Keratinocyte (primary cell): ENCODE measurements around the gene SYPL1. TPM values are rescaled to one million over a fixed set of nuclear protein-coding genes. Genes with fewer than 3 reads are reported as not detected.

Experiments used
- DNase-seq: peaks from one replicate; pipeline ENCODE4 v3.0.0-alpha.2; 2011; ENCODE audit warnings: low read depth, missing footprints, low spot score
- FAIRE-seq: peaks from 2 replicates; lab custom pipeline; 2011; peaks lifted over from hg19 to GRCh38; lab: Jason Lieb, UNC
- H2AFZ ChIP-seq: 2 replicates; pipeline ENCODE4 v1.6.0; 2012; ENCODE audit warnings: low read length, control low read depth, inconsistent platforms; ENCODE audit not compliant: control insufficient read depth
- H3K27ac ChIP-seq: 2 replicates; pipeline ENCODE4 v1.5.1; 2011; ENCODE audit warnings: low read length; ENCODE audit not compliant: control insufficient read depth, insufficient read depth
- H3K27me3 ChIP-seq: 3 replicates; pipeline ENCODE4 v1.6.0; 2011; ENCODE audit warnings: low read length; ENCODE audit not compliant: control insufficient read depth, insufficient read depth; ENCODE audit errors: extremely low read depth
- H3K36me3 ChIP-seq, 2 experiments: 2 replicates in 1 of 2; 3 replicates in 1 of 2; pipeline ENCODE4 v1.5.1; 2011; ENCODE audit warnings: low read length in 2 of 2, mild to moderate bottlenecking in 1 of 2; ENCODE audit not compliant: control insufficient read depth in 2 of 2, insufficient read depth in 2 of 2; ENCODE audit errors: extremely low read depth in 1 of 2
- H3K4me1 ChIP-seq: 3 replicates; pipeline ENCODE4 v1.5.1; 2011; ENCODE audit warnings: low read length; ENCODE audit not compliant: control insufficient read depth, insufficient read depth; ENCODE audit errors: extremely low read depth
- H3K4me2 ChIP-seq: 3 replicates; pipeline ENCODE4 v1.6.0; 2011; ENCODE audit warnings: low read depth, low read length; ENCODE audit not compliant: control insufficient read depth, insufficient read depth; ENCODE audit errors: extremely low read depth
- H3K4me3 ChIP-seq, 3 experiments: fragments of 200-600 bp in 1 of 3; sonication (generic) in 1 of 3; 2 replicates in 2 of 3; 3 replicates in 1 of 3; pipeline ENCODE4 v1.5.1; 2011 to 2016; ENCODE audit warnings: low read length in 3 of 3, mild to moderate bottlenecking in 3 of 3, control low read depth in 2 of 3, inconsistent platforms in 1 of 3, low read depth in 1 of 3, mixed read lengths in 1 of 3, mixed run types in 1 of 3, moderate library complexity in 1 of 3; ENCODE audit not compliant: control insufficient read depth in 2 of 3, insufficient read depth in 2 of 3; ENCODE audit errors: extremely low read depth in 1 of 3
- H3K79me2 ChIP-seq: 2 replicates; pipeline ENCODE4 v1.6.0; 2012; ENCODE audit warnings: low read length; ENCODE audit not compliant: control insufficient read depth, insufficient read depth
- H3K9ac ChIP-seq: 3 replicates; pipeline ENCODE4 v1.6.0; 2011; ENCODE audit warnings: low read length; ENCODE audit not compliant: control insufficient read depth, insufficient read depth; ENCODE audit errors: extremely low read depth
- H3K9me1 ChIP-seq: 3 replicates; pipeline ENCODE4 v1.6.0; 2011; ENCODE audit warnings: low read length; ENCODE audit not compliant: control insufficient read depth, insufficient read depth; ENCODE audit errors: extremely low read depth
- H3K9me3 ChIP-seq: 2 replicates; pipeline ENCODE4 v1.5.1; 2012; ENCODE audit warnings: low read depth, low read length; ENCODE audit not compliant: control insufficient read depth
- H4K20me1 ChIP-seq: 3 replicates; pipeline ENCODE4 v1.6.0; 2011; ENCODE audit warnings: low read length; ENCODE audit not compliant: control insufficient read depth, insufficient read depth; ENCODE audit errors: extremely low read depth
- CTCF ChIP-seq, 3 experiments: IDR thresholded peaks in 1 of 3; conservative IDR thresholded peaks in 1 of 3; optimal IDR thresholded peaks in 1 of 3; 2 replicates in 2 of 3; 3 replicates in 1 of 3; pipeline versions ENCODE3 to v1.5.1; 2011; ENCODE audit warnings: low read length in 3 of 3, mild to moderate bottlenecking in 3 of 3, moderate library complexity in 2 of 3, control low read depth in 1 of 3, inconsistent platforms in 1 of 3; ENCODE audit not compliant: insufficient read depth in 2 of 3; ENCODE audit errors: extremely low read depth in 1 of 3
- EZH2 ChIP-seq: IDR thresholded peaks from one replicate; pipeline ENCODE4 v1.6.1; 2012; ENCODE audit warnings: inconsistent platforms, mild to moderate bottlenecking, low read length, moderate library complexity
- dilution Hi-C: fragments of 300-500 bp; cut with MboI; formaldehyde crosslinking; loops from one replicate; pipeline ENCODE4 v1.7.0; 2020; ENCODE audit warnings: low sequenced_read_pairs; ENCODE audit not compliant: extremely low pct_ligation_motif_present
- polyA plus RNA-seq, 5 experiments: library from polyadenylated mRNA; depleted of rRNA in 3 of 5; stranded (reverse) in 3 of 5; stranded (forward) in 1 of 5; unstranded in 1 of 5; fragments of >200 nt; gene quantifications; 1 replicate in 1 of 5; 2 replicates in 3 of 5; 3 replicates in 1 of 5; pipeline versions ENCODE4 v1.2.1 to v1.2.3, GENCODE V29; 2011 to 2012; ENCODE audit warnings: missing spikeins in 2 of 5, low read depth in 1 of 5, low replicate concordance in 1 of 5

Gene SYPL1
- polyA plus RNA-seq, 1 donor (not counting 4 experiments of a cell fraction or from before 2014, with no cell fraction given), result 254 TPM

- peak; percentile 96 for FAIRE-seq
- TF ChIP-seq EZH2 (no peak), CTCF (optimal IDR thresholded peaks at IDR 0.05 in 1 of 3, IDR thresholded peaks at IDR 0.05 in 1 of 3, conservative IDR thresholded peaks at IDR 0.05 in 1 of 3; ENCODE audit: extremely low read depth in 1 of 3, insufficient read depth in 2 of 3, low read length in 3 of 3) (no peak)
- Histone ChIP-seq H3K4me2 (peak overlapping the region; percentile 78), H4K20me1 (no peaks in the 10 kb centered on the region), H3K27me3 (no peaks in the 10 kb centered on the region), H3K27ac (peak overlapping the region; percentile 83), H3K36me3 (no peaks in the 10 kb centered on the region), H3K9me1 (no peaks in the 10 kb centered on the region), H3K9ac (peak overlapping the region; percentile 69), H3K4me3 (peak overlapping the region in 2 of 3 experiments; percentile 39 to 57), H3K9me3 (no peaks in the 10 kb centered on the region), H2AFZ (no peak overlapping the region), H3K79me2 (no peaks in the 10 kb centered on the region), H3K4me1 (peaks cover 80% of the 10 kb centered on the region)
- dilution Hi-C loops, result no loop called here
- DNase-seq, result peak; percentile 97
These were observed 47.1 kb downstream of the SYPL1 start for GRCh38 chr7:106064771-106065574.

GRCh38 chr7:106064316-106064715 is 47.8 kb downstream of the SYPL1 start:
- Histone ChIP-seq H3K9ac (peak overlapping the region; percentile 8), H2AFZ (no peak overlapping the region), H3K79me2 (no peaks in the 10 kb centered on the region), H3K4me1 (peaks cover 77% of the 10 kb centered on the region), H3K27me3 (no peaks in the 10 kb centered on the region), H3K9me3 (no peaks in the 10 kb centered on the region), H3K4me2 (peak overlapping the region; percentile 78), H3K36me3 (no peaks in the 10 kb centered on the region), H3K9me1 (no peaks in the 10 kb centered on the region), H3K4me3 (no peak overlapping the region), H4K20me1 (no peaks in the 10 kb centered on the region), H3K27ac (peak overlapping the region; percentile 83)
- dilution Hi-C loops, result no loop called here
- FAIRE-seq (no peak), DNase-seq (no peak)
- TF ChIP-seq CTCF (optimal IDR thresholded peaks at IDR 0.05 in 1 of 3, IDR thresholded peaks at IDR 0.05 in 1 of 3, conservative IDR thresholded peaks at IDR 0.05 in 1 of 3; ENCODE audit: extremely low read depth in 1 of 3, insufficient read depth in 2 of 3, low read length in 3 of 3), result no peak
- no peak for TF ChIP-seq EZH2
